ENCODE data around the gene SLC39A11.
"Not testable (repeated sequence)": the region's sequence is repeated elsewhere in the genome, so short reads cannot be mapped to it uniquely, and the experiment has no call there.

Gene SLC39A11

GRCh38 chr17:72937707-72938106 is 154.8 kb downstream of the SLC39A11 start:
- Histone ChIP-seq H3K27me3 (replicated peaks; ENCODE audit: control insufficient read depth, insufficient read depth, low read length) (no peaks in the 10 kb centered on the region), H3K4me3 (replicated peaks; ENCODE audit: low read depth, low read length) (no peak overlapping the region), H3K36me3 (ENCODE audit: control insufficient read depth, insufficient read depth, low read length) (no peaks in the 10 kb centered on the region; the same call in none of the 2 replicates)
- DNase-seq (ENCODE audit: extremely low read depth, insufficient read length) = no peak
- TF ChIP-seq CTCF (IDR thresholded peaks at IDR 0.05; ENCODE audit: insufficient read depth, low read length, poor library complexity, severe bottlenecking) = no peak

DNA sequence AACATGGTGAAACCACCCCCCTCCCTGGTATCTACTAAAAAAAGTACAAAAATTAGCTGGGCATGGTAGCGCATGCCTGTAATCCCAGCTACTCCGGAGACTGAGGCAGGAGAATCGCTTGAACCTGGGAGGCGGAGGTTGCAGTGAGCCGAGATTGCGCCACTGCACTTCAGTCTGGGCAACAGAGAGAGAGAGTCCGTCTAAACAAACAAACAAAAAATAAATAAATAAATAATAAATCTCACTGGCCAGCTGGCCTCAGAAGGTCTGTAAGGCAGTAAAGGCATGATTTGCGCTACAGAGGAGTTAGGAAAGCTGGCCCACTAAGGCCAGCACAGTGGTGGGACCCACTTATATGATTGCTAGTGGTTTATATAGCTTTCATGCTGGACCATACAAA is 155.2 kb downstream of the SLC39A11 start:
- not testable (repeated sequence) for H3K4me3 ChIP-seq (replicated peaks; ENCODE audit: low read depth, low read length); H3K27me3 ChIP-seq (replicated peaks; ENCODE audit: control insufficient read depth, insufficient read depth, low read length); H3K36me3 ChIP-seq (ENCODE audit: control insufficient read depth, insufficient read depth, low read length); DNase-seq (ENCODE audit: extremely low read depth, insufficient read length)

DNA sequence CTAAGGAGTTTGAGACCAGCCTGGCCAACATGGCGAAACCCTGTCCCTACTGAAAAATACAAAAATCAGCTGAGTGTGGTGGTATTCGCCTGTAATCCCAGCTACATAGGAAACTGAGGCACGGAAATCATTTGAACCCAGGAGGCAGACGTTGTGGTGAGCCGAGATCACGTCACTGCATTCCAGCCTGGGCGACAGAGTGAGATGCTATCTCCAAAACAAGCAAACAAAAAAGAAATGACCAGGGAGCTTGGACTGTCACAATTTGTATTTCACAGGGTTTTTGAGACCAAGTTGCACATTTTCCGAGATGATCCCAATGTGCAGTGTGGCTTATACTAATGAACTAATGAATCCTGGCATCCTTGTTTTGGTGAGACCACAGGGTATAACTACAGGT is 156.5 kb downstream of the SLC39A11 start:
- Histone ChIP-seq H3K36me3 (ENCODE audit: control insufficient read depth, insufficient read depth, low read length) (no peaks in the 10 kb centered on the region; the same call in none of the 2 replicates), H3K27me3 (replicated peaks; ENCODE audit: control insufficient read depth, insufficient read depth, low read length) (no peaks in the 10 kb centered on the region), H3K4me3 (replicated peaks; ENCODE audit: low read depth, low read length) (no peak overlapping the region)
- TF ChIP-seq CTCF (IDR thresholded peaks at IDR 0.05; ENCODE audit: insufficient read depth, low read length, poor library complexity, severe bottlenecking) = no peak
- no peak for DNase-seq (ENCODE audit: extremely low read depth, insufficient read length)

GRCh38 chr17:72934927-72935326 is 157.6 kb downstream of the SLC39A11 start:
- no peak for DNase-seq (ENCODE audit: extremely low read depth, insufficient read length)

GRCh38 chr17:72931635-72932034 is 160.9 kb downstream of the SLC39A11 start:
- no peaks in the 10 kb centered on the region for H3K27me3 ChIP-seq (replicated peaks; ENCODE audit: control insufficient read depth, insufficient read depth, low read length)
- no peaks in the 10 kb centered on the region for H3K36me3 ChIP-seq (ENCODE audit: control insufficient read depth, insufficient read depth, low read length)
- H3K4me3 ChIP-seq (replicated peaks; ENCODE audit: low read depth, low read length) = no peak overlapping the region
- TF ChIP-seq CTCF (IDR thresholded peaks at IDR 0.05; ENCODE audit: insufficient read depth, low read length, poor library complexity, severe bottlenecking) = no peak
- no peak for DNase-seq (ENCODE audit: extremely low read depth, insufficient read length)

More at GRCh38 chr17:72934927-72935326, 157.6 kb downstream of the SLC39A11 start:
- no peak for TF ChIP-seq CTCF (IDR thresholded peaks at IDR 0.05; ENCODE audit: insufficient read depth, low read length, poor library complexity, severe bottlenecking)
- no peak overlapping the region for H3K4me3 ChIP-seq (replicated peaks; ENCODE audit: low read depth, low read length)
- no peaks in the 10 kb centered on the region; the same call in none of the 2 replicates for H3K36me3 ChIP-seq (ENCODE audit: control insufficient read depth, insufficient read depth, low read length)
- H3K27me3 ChIP-seq (replicated peaks; ENCODE audit: control insufficient read depth, insufficient read depth, low read length) = no peaks in the 10 kb centered on the region

DNA sequence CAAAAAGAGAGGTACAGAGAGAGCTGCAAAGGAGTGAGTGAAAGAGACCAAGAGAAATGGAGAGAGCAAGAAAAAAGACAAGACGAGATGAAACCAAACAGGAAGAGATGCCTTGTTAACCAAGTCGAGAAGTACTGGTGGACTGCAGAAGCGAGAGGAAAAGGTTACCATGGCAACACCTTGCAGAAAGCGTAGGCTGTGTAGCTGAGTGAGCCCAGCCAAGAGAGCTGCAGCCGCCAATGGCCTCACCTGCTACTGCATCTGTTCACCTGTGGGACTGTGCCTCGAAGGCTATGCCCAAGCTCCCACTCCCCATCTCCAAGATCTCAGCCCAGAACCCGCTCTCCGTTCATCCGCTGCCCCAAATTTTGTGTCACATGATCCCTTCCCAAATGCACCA is 161.3 kb downstream of the SLC39A11 start:
- no peak for TF ChIP-seq CTCF (IDR thresholded peaks at IDR 0.05; ENCODE audit: insufficient read depth, low read length, poor library complexity, severe bottlenecking)
- no peak for DNase-seq (ENCODE audit: extremely low read depth, insufficient read length)
- Histone ChIP-seq H3K4me3 (replicated peaks; ENCODE audit: low read depth, low read length) (no peak overlapping the region), H3K27me3 (replicated peaks; ENCODE audit: control insufficient read depth, insufficient read depth, low read length) (no peaks in the 10 kb centered on the region), H3K36me3 (ENCODE audit: control insufficient read depth, insufficient read depth, low read length) (no peaks in the 10 kb centered on the region)
